GF-D8 (cell line): ENCODE results near the gene EPN3.
A peak's percentile ranks its signal among the peaks of the same experiment; 100 is the strongest.

Experiments
- DNase-seq: peaks from one replicate; lab custom pipeline; 2025; lab: John Stamatoyannopoulos, UW

The EPN3 gene

DNA sequence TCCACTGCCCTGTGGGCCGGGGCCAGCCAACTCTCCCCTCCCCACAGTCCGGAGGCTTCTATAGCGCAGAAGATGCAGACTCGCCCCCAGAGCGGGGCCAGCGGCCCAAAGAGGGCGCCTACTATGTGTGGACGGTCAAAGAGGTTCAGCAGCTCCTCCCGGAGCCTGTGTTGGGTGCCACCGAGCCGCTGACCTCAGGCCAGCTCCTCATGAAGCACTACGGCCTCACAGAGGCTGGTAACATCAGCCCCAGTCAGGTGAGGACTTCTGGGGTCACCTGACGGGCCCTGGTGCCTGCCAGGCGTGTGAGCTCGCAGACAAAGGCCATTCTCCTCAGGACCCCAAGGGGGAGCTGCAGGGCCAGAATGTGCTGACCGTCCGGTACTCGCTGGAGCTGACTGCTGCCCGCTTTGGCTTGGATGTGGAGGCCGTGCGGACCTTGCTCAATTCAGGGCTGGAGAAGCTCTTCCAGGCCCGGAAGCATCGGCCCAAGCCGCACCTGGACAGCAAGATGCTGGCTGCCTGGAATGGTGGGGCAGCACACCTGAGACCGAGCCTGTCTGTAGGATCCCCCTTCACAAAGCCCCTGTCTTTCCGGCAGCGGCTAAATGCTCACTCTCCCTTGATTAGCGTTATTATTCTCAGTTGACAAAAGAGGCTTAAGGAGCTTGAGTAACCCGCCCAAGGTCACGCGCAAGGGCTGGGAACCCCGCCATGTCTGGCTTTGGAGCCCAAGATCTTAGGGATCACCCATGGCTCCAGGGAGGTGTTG is 18.3 kb downstream of the EPN3 start:
- DNase-seq: no peak

DNA sequence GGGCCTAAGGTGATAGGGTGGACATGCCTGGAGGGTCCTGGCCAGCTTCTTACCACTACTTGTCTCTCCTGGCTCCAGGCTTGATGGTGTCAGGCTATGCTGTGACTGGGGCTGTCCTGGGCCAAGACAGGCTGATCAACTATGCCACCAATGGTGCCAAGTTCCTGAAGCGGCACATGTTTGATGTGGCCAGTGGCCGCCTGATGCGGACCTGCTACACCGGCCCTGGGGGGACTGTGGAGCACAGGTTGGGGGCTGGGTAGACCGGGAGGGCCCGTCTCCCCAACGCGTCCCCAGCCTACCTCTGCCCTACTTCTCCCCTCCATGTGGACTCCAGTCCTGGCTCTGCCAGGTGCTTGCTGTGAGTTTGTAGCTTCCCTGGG is 18.9 kb downstream of the EPN3 start:
- no peak for DNase-seq

DNA sequence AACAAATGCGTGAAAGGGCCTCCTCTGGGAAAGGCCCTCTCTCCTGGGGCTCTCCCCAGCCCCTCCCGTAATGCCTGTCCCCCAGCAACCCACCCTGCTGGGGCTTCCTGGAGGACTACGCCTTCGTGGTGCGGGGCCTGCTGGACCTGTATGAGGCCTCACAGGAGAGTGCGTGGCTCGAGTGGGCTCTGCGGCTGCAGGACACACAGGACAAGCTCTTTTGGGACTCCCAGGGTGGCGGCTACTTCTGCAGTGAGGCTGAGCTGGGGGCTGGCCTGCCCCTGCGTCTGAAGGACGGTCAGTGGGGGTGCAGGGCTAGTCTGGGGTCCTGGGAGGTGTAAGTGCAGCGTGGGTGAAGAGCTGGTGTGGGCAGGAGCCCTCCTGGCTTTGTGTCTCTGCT is 19.3 kb downstream of the EPN3 start:
- DNase-seq: no peak

DNA sequence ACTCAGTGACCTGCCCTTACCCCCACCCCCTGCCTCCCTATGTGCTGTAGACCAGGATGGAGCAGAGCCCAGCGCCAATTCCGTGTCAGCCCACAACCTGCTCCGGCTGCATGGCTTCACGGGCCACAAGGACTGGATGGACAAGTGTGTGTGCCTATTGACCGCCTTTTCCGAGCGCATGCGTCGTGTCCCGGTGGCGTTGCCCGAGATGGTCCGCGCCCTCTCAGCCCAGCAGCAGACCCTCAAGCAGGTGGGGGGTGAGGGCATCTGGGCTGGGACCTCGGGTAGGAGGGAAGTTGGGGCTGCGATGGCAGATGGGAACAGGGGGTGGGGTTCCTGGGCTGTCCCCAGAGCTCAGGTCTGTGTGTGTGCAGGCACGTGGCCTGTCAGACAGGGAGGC is 21.7 kb downstream of the EPN3 start:
- DNase-seq: no peak

DNA sequence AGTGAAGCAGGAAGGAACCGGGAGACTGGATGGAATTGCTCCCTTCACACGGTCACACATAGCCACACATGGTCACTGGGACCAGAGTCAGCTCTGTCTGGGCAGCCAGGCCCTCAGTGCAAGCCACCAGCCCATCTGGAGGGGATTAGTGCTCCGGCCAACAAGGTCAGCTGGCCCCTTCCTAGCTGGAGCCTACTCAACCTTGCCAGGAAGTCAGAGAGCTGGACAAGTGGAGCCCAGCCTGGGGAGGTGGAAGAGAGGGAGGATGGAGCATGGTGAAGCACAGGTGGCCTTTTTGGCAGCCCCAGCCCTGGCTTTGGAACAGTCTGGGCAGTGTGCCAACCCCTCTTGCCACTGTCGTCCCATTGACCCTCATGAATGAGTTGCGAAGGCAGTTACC is 24.3 kb downstream of the EPN3 start:
- no peak for DNase-seq

DNA sequence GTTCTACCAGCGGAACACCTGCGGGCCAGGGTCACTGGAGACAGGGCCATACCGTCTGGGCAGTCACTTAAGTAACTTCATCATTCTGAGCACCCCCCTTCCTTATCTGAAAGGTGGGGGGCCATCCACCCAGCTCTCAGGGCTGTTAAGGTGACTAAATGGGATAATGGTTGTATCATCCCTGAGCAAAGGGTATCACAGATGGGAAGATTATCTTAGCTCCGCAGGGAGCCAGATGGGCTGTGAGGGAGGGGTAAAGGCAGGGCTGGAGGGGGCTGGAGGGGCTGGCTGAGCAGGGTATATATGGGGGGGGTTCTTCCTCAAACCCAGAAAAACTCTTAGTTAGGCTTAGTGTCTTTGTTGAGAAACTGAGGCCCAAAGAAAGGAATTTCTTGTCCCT is 25.1 kb downstream of the EPN3 start:
- DNase-seq: no peak

DNA sequence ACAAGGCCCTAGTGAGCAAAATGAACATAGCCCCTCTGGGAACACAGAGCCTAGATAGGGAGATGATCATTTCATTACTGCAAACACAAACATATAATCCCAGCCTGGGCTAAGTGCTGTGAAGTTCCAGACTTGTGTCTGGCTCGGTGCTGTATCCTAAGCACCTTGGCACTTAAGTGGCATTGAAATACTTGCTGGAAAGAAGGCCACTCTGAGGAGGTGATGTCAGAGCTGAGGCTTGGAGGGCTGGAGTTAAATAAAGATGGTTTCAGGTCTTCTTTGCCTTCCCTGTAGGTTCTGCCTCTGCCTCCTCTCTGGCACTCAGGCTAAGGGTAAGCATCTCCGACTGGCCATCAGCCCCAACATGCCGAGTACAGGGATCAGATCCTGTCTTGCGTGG is 25.6 kb downstream of the EPN3 start:
- DNase-seq: no peak

DNA sequence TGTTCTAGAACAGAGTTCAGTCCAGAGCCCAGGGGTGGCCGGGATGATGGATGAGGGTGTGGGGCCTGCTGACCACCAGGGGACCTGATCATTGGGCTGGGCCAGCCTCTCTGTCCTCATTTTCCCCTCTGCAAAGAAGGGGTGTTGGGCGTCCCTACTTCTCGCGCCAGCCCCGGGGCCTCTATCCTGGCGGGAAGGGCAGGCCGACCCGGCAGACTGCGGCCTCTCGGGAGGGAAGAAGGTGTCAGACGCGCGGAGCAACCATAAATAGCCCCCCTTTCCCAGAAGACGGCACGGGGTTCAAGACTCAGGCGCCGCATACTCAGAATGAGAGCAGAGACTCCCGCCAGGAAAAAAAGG is 26.0 kb downstream of the EPN3 start:
- DNase-seq: no peak

DNA sequence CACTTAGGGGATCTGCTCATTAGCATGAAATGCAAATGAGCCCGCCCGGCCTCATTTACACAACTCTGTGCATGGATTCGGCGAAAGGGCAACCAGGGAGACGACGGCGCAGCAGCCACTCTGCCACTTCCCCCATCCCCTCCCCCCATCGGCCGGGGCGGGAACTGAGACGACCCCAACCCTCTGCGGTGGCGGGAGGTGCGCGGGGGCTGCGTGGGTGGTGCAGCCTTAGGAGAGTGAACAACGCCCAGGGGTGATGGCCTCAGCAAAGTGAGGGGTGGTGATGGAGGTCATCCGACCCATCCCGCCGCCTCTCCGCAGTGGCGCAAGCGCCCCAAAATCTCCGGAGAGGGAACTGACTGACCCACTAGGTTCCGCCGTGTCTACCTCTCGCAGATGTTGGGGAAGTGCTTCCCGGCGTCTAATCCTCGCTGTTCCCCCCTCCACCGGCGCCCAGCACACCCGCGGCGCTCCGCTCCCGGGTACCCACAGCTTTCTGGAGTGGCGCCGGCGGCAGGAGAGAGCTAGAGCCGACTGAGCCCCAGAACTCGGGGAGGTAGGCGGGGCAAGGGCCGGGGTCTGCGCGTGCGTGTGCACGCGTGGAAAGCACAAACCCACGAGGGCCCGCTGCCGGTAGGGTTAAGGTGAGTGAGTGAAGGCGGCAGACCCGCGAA is 26.5 kb downstream of the EPN3 start:
- DNase-seq: no peak

DNA sequence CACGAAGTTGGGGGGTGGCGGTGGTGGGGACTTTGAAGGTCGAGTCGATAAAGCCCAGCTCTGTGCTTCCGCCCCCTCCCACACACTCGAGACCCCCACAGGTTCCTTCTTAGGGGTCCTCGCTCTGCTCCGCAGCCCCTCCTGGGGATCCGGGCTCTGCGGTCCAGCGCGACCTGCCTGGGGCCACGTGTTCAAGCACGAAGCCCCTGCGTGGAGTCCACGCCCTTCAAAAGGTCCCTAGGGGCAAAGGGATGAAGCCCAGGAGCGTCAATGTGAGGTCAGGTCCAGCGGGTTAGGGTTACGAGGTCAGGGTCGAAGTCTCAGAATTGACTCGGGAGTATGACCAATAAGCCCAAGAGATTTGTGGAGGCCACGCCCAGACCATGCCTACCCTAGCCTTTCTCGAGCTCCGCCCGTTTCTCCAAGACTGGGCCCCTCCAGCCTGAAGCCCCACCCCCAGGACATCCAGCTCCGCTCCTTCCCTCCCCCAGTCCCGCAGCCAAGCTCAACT is 27.2 kb downstream of the EPN3 start:
- DNase-seq: no peak

DNA sequence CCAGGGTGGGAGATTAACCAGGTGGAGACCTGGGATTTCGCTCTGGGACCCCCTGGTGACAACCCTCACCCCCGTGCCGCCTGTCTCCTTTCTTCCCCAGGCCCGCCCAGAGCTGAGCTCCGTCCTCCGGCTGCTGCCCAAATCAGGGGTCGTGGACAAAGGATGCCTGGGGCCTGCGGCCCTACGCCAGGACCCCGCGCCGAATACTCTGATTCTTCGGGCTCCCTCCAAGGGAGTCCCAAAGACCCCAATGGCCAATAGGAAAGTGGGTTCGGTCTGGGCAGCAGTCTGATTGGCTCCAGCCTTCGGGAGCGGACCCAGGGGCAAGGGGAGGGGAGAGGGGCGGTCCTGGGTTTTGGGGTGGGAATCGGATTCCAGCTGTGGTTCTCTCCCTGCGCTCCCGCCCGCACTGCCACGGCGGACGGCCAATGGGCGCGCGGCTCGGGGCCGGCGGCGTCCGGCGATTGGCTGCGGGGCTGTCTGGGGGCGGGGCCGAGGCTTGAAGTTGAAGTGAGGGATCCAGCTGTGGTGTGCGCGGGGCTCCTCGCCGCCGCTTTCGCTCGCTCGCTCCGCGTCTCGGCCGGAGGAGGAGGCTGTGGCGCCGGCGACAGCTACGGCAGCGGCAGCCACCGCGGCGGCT is 27.8 kb downstream of the EPN3 start, which contains the start of gene CACNA1G:
CACNA1G (plus strand) TSS at position 531 of the 640 bp plus-strand sequence. CDS start 745 bp downstream, outside the sequence.
- peak; percentile 31 for DNase-seq

DNA sequence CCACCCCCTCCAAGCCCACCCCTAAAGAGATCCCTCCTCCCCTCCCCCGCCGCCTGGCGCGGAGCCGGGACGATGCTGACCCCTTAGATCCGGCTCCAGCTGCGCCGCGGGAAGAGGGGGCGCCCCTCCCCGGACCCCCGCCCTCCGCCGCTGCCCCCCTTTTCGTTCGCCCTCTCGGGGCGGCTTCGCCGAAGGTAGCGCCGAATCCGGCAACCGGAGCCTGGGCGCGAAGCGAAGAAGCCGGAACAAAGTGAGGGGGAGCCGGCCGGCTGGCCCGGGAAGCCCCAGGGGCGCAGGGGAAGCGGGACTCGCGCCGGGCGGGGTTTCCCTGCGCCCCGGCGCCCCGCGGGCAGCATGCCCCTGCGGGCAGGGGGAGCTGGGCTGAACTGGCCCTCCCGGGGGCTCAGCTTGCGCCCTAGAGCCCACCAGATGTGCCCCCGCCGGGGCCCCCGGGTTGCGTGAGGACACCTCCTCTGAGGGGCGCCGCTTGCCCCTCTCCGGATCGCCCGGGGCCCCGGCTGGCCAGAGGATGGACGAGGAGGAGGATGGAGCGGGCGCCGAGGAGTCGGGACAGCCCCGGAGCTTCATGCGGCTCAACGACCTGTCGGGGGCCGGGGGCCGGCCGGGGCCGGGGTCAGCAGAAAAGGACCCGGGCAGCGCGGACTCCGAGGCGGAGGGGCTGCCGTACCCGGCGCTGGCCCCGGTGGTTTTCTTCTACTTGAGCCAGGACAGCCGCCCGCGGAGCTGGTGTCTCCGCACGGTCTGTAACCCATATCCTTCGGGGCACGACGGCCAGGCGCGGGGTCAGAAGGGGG is 28.6 kb downstream of the EPN3 start:
- no peak for DNase-seq

DNA sequence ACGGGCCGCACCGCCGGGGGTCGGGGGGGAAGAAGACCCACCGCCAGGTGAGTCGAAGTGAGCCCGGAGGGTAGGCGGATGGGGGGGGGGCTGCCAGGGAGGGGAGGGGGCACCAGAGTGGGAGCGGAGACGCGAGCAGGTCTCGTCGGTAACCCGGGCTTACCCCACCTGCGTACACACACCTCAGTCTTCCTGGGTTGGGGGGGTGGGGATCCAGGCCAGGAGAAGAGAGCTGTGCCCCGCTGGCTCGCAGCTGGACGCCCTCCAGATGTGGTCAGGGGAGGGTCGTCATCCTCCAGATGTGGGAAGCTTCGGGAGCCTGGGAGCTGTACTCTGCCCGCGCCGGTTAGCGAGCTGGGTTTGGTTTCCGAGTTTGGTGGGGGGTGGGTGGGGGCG is 29.2 kb downstream of the EPN3 start:
- no peak for DNase-seq

DNA sequence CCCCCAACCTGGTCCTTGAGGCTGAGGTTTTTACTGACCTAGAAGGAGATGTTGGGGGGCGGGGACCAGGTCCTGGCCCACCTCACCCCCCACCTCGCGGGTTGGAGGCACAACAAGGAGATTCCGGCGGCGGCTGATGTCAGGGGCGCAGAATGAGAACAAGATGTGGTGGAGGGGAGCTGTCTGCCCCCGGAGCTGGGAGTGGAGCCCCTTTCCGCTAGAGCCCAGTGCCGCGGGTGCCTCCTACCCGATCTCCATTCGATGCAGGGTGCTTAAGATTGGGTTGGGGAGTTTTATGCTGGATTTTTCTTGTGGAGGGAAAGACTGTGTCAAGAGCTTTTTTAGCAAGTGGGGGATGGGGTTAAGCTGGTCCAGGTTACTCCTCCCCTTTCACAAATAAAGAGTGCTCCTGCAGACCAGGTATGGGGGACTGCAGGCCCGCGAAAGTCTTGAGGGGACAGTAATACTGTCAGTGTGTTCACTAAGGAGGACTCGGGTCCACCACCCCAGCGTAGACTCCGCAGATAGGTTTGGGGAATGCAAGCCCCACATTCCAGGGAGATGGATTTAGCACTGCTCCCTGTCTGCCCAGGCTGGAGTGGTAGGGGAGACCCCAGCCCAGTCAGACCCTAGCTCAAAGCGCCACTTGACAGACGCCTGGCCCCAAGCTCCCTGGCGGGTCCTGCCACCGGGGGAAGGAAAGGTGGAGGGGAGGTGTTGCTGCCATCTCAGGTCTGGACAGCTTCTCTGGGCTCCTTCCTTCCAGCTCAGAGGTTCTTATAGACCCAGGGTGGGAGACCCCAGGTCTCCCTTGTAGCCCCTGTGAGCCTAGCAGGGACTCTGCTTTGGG is 29.9 kb downstream of the EPN3 start:
- no peak for DNase-seq

DNA sequence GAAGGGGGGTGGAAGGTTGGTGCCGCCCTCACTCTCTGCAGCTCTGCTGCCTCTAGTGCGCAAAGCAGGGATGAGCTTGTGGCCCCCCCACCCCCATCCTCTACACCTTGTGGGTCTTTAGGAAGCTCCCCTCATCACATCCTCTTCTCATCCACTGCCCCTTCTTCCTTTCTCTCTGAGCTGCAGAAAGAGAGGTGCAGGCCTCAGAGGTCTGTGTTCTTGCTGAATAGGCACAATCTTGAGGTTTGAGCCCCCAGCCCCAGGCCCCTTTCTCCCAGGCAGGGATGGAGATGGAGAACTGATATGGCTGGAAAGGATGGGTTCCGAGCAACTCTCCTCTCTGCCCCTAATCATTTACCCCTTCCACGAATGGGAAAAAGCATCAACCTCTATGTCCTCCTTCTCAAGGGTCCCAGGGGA is 30.6 kb downstream of the EPN3 start:
- DNase-seq: no peak

DNA sequence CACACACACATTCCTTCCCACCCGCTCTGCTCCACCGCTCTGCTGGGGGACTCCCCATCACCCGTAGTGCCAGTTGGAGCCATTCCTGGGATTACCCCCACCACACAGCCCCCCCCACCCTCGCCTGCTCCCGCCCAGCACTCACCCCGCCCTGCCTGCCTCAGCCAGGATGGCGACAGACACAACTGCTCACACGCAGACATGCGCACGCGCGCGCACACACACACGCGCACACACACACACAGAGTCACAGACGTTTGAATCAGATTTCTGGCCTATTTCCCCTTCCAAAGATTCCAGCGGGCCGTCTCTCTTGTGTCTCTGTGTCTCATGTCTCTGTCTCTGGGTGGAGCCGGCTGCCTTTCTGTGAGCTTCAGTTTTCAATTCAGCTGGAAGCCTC is 32.4 kb downstream of the EPN3 start:
- no peak for DNase-seq

DNA sequence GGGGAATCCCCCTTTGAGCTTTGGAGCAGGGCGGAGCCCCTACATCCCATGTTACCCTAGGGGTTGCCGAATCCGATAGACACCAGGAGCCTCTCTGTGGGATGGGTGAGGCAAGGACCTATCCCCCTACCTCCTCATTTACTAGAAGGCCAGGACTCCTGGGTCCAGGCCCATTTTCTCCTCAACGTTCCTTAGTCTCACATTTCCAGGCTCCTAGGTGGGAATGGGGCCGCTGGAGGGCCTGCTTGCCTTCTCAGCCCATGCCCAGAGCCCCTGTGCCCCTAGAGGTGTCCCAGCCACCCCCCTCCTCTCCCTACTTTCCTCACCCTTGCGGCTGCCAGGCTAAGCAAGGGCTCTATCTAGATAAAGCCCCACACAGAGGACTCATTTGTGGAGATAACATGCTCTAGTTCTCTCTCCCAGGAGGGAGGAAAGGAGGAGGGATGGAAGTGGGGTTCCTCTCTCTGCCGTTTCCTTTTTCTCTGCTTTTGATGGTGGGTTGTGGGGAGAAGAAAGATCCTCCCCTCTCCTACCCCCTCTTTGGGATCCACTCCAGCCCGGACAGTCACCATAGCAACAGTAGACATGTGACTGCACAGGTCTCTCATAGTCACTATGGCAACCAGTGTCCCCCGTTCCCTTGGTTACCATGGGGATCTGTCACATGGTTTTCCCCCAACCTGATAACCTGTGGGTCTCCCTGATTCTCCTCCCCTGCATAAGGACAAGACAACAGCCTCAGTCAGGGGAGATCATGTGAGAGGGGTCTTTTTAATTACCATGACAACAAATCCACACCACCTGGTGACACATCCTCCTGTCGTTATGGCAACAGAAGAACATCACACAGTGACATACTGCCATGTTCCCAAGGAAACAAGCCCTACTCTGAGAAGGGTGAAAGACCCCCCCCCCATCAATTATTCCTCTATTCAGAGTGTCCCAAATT is 33.1 kb downstream of the EPN3 start:
- no peak for DNase-seq

DNA sequence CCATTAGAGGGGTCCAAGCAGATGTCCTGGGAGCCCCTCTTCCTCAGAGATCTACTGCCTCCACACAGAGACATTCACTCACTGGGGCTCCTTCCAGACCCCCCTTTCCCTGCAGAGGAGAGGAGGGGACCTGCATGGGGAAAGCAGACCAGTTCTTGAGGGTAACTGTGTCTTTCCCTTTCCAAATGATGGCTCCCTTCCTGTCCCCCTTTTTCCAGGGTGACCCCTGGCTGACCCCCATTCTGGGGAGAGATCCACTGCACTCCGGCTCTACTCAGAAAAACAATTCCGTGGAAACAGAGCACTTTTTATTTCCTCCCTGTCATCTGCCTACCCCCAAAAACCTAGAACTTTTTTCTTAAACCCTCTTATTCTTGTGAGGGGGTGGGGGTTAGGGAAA is 34.4 kb downstream of the EPN3 start:
- DNase-seq: no peak

DNA sequence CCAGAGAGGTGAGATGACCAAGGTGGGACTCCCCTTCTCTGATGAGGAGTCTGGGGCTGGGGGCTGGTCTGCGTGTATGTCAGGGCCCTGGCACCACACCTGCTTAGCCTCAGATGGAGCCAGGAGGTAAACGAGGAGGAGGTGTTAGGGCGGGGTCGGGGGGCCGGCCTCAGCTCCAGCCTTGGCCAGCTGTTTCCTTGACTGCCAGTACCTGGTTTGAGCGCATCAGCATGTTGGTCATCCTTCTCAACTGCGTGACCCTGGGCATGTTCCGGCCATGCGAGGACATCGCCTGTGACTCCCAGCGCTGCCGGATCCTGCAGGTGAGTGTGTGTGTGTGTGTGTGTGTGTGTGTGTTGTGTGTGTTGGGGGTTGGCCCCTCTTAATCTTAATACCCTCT is 36.1 kb downstream of the EPN3 start:
- no peak for DNase-seq

DNA sequence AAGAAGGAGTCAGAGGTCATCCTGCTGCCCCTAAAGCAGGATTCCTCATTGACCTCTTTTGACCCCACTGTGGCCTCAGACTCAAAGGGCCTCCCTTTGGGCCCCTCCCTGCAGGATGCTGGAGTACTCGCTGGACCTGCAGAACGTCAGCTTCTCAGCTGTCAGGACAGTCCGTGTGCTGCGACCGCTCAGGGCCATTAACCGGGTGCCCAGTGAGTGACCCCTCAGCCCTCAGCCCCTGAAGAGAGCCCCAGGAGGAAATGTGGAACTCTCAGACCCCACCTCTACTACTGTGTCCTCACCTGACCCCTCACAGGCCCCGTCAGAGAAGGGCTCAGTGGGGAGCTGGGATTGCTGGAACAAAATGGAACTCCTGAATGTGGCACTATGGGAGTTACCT is 37.1 kb downstream of the EPN3 start:
- DNase-seq: no peak
